GDM1 (cell line): ENCODE results near the gene OR8S1.
"Not testable (repeated sequence)": the region's sequence is repeated elsewhere in the genome, so short reads cannot be mapped to it uniquely, and the experiment has no call there.

ENCODE experiments used
- DNase-seq: peaks from one replicate; lab custom pipeline; 2025; lab: John Stamatoyannopoulos, UW

The OR8S1 gene

DNA sequence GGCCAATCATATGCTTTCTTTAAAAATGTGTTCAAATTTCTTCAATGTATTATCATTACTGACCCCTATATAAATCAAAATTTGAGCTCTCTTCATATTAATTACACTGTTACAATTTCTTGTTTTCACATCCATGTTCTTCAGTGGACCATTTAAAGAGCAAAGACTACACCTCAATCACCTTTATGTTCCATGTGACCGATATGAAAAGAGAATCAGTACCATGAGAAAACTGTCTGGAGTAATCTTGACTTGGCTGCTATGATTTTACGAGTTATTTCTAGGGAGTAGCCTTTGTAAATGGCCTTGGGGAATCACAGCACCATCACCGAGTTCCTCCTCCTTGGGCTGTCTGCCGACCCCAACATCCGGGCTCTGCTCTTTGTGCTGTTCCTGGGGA is at the start of gene OR8S1:
Gene OR8S1 (plus strand): TSS at position 301 of the 400 bp plus-strand sequence. CDS start 0 bp downstream, at position 301.
- DNase-seq: no peak

GRCh38 chr12:48482198-48482597 is 43.2 kb upstream of the OR8S1 start, which contains the start of gene C12orf54:
Gene C12orf54, plus strand, starts transcription at chr12:48482498. Its CDS starts 799 bp downstream, at chr12:48483297.
- DNase-seq: no peak

GRCh38 chr12:48482930-48483329 is 42.5 kb upstream of the OR8S1 start:
- no peak for DNase-seq

- DNase-seq: no peak
These were observed 39.2 kb upstream of the OR8S1 start for GRCh38 chr12:48486261-48486660.

GRCh38 chr12:48486679-48487078 is 38.8 kb upstream of the OR8S1 start:
- DNase-seq: no peak

- DNase-seq: no peak
These were observed 36.4 kb upstream of the OR8S1 start for GRCh38 chr12:48489012-48489411.

DNA sequence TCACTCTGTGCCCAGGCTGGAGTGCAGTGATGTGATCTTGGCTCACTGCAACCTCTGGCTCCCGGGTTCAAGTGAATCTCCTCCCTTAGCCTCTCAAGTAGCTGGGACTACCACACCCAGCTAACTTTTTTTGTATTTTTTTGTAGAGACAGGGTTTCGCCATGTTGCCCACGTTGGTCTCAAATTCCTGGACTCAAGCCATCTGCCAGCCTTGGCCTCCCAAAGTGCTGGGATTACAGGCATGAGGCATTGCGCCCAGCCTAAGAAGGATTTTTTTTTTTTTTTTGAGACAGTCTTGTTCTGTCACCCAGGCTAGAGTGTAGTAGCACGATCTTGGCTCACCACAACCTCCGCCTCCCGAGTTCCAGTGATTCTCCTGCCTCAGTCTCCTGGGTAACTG is 36.0 kb upstream of the OR8S1 start:
- DNase-seq: not testable (repeated sequence)

- DNase-seq: not testable (repeated sequence)
These were observed 25.2 kb upstream of the OR8S1 start for GRCh38 chr12:48500281-48500680.

- DNase-seq: not testable (repeated sequence)
These were observed 18.6 kb upstream of the OR8S1 start for GRCh38 chr12:48506836-48507235.

GRCh38 chr12:48508987-48509386 is 16.4 kb upstream of the OR8S1 start:
- DNase-seq: no peak

DNA sequence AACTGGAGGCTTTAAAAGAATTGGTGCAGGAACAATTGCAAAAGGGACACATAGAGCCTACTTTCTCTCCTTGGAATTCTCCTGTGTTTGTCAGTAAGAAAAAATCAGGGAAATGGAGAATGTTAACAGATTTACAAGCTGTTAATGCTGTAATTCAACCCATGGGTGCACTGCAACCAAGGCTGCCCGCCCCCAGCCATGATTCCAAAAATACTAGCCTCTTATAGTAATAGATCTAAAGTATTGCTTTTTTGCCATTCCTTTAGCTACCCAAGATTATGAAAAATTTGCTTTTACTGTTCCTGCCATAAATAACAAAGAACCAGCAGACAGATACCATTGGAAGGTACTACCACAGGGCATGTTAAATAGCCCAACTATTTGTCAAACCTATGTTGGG is 15.3 kb upstream of the OR8S1 start:
- no peak for DNase-seq

DNA sequence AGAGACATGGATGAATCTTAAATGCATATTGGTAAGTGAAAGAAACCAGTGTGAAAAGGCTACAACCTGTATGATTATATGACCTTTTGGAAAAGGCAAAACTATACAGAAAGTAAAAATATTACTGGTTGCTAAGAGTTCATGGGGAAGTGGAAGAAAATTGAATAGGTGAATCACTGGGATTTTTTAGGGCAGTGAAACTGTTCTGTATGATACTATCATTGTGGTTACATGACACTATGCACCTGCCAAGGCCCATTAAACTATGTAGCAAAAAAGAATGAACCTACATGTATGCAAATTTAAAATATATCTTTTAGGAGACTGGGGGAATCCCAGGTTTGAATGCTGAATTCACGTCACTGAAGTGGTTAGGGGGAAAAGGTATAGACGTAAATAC is 12.6 kb upstream of the OR8S1 start:
- no peak for DNase-seq

DNA sequence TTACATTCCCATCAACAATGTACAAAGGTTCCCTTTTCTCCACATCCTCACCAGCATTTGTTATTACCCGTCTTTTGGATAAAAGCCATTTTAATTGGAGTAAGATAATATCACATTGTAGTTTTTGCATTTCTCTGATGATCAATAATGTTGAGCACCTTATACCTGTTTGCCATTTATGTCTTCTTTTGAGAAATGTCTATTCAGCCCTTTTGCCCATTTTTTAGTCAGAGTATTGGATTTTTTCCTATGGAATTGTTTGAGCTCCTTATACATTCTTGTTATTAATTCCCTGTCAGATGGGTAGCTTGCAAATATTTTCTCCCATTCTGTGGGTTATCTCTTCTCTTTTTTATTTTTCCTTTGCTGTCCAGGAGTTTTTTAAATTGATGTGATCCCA is 10.7 kb upstream of the OR8S1 start:
- DNase-seq: no peak

DNA sequence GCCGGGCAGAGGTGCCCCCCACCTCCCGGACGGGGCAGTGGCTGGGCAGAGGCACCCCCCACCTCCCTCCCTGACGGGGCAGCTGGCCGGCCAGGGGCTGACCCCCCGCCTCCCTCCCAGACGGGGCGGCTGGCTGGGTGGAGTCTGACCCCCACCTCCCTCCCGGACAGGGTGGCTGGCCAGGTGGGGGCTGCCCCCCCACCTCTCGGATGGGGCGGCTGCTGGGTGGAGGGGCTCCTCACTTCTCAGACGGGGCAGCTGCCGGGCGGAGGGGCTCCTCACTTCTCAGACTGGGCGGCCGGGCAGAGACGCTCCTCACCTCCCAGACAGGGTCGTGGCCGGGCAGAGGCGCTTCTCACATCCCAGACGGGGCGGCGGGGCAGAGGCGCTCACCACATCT is 5.1 kb upstream of the OR8S1 start:
- not testable (repeated sequence) for DNase-seq

GRCh38 chr12:48527891-48528670 is 2.6 kb downstream of the OR8S1 start:
- DNase-seq: no peak

- no peak for DNase-seq
These were observed 7.2 kb downstream of the OR8S1 start for GRCh38 chr12:48532601-48533000.

DNA sequence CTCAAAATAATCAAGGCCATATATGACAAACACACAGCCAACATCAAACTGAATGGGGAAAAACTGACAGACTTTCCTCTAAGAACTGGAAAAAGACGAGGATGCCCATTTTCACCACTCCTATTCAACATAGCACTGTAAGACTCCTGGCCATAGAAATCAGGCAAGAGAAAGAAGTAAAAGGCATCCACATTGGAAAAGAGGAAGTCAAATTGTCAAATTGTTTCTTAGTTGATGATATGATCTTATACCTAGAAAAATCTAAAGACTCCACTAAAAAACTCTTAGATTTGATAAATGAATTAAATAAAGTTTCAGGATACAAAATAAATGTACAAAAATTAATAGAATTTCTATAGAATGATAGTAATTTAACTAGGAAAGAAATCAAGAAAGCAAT is 11.2 kb downstream of the OR8S1 start:
- no peak for DNase-seq

DNA sequence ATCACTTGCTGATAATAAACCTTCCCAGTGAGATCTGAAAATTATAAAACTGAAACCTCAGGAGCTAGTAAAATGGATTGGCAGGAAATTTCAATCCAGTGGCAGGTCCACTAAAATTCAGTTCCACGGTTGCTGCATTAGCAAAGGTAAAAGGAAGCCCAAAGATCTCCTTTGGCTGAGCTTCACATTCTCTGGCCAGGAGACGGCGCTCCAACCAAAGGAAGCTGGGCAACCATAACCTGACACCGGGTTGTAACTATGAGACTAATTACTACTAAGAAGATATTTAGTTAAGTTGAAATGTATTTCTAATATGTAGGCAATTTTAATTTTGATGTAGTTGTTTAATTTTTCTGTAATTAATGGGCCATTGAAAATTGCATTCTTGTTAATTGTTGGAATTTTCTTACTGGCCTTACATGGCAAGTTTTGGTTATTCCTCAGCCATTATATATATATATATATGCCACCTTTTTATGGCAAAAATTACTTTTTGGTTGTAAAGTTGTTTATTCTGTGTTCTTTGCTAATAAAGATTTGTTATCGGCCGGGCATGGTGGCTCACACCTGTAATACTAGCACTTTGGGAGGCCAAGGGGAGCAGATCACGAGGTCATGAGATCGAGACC is 17.0 kb downstream of the OR8S1 start:
- DNase-seq: no peak

DNA sequence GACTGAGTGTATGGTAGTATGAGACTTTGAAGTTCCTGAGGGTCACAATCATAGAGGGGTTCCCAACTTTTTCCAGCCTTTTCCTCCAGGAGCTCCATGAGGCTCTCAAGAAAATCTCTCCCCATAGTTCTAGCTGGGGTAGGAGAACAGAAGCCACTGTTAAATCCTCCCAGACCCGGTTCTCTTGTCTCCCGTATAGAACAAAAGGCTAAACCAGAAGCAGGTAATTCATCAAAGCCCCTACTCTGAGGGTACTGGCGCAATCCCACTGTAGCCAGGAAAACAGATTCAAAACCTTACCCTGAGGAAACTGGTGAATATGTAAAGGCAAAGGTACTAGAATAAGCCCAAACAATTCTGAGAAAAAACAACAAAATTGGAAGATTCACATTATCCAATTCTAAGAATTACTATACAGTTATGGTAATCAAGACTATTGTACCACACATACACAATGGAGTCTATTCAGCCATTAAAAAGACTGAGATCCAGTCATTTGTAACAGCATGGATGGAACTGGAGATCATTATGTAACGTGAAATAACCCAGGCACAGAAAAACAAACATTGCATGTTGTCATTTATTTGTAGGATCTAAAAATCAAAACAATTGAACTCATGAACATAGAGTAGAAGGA is 20.5 kb downstream of the OR8S1 start:
- DNase-seq: no peak

DNA sequence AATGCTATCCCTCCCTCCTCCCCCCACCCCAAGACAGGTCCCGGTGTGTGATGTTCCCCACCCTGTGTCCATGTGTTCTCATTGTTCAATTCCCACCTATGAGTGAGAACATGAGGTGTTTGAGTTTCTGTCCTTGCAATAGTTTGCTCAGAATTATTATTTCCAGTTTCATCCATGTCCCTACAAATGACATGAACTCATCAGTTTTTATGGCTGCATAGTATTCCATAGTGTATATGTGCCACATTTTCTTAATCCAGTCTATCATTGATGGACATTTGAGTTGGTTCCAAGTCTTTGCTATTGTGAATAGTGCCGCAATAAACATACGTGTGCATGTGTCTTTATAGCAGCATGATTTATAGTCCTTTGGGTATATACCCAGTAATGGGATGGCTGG is 21.6 kb downstream of the OR8S1 start:
- DNase-seq: not testable (repeated sequence)

DNA sequence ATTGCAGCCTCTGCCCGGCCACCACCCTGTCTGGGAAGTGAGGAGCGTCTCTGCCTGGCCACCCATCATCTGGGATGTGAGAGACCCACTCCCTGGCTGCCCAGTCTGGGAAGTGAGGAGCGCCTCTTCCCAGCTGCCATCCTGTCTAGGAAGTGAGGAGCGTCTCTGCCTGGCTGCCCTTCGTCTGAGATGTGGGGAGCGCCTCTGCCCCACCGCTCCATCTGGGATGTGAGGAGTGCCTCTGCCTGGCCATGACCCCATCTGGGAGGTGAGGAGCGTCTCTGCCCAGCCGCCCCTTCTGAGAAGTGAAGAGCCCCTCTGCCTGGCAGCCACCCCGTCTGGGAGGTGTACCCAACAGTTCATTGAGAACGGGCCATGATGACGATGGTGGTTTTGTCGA is 26.2 kb downstream of the OR8S1 start:
- not testable (repeated sequence) for DNase-seq

DNA sequence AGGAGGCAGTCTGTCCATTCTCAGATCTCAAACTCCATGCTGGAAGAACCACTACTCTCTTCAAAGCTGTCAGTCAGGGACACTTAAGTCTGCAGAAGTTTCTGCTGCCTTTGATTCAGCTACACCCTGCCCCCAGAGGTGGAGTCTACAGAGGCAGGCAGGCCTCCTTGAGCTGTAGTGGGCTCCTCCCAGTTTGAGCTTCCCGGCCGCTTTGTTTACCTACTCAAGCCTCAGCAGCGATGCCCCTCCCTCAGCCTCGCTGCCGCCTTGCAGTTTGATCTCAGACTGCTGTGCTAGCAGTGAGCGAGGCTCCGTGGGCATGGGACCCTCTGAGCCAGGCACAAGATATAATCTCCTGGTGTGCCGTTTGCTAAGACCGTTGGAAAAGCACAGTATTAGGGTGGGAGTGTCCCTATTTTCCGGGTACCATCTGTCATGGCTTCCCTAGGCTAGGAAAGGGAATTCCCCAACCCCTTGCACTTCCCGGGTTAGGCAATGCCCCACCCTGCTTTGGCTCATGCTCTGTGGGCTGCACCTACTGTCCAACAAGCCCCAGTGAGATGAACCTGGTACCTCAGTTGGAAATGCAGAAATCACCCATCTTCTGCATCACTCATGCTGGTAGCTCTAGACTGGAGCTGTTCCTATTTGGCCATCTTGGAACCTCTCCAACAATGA is 28.4 kb downstream of the OR8S1 start:
- DNase-seq: not testable (repeated sequence)
